ENCODE measurements around the gene ASF1A. TPM values are rescaled to one million over a fixed set of nuclear protein-coding genes. Genes with fewer than 3 reads are reported as not detected.

Gene ASF1A
- total RNA-seq, 1 experiment from 2014 or later, result 34.4 TPM

GRCh38 chr6:118908441-118908840 is 14.5 kb downstream of the ASF1A start:
- no peaks in the 10 kb centered on the region for H3K23me2 ChIP-seq (ENCODE audit: insufficient read length, low read depth, low read length, poor library complexity, severe bottlenecking)
- no peaks in the 10 kb centered on the region for H3K27me3 ChIP-seq (ENCODE audit: insufficient read depth, low read length)
- peaks cover 31 to 73% (median 71%) of the 10 kb centered on the region in 3 experiments for H3K36me3 Mint-ChIP-seq (ENCODE audit: insufficient read depth in 1 of 3, low read depth in 3 of 3)
- H2BK20ac ChIP-seq (ENCODE audit: low read depth, low read length, poor library complexity, severe bottlenecking), result no peak overlapping the region
- H3K4me1 Mint-ChIP-seq, result peaks cover 0 to under 1% of the 10 kb centered on the region in 2 experiments; a peak in 2 of 4 replicates
- no peak overlapping the region for H3K4me3 Mint-ChIP-seq
- no peak overlapping the region for H3K14ac ChIP-seq (ENCODE audit: insufficient read depth, low read length)
- no peaks in the 10 kb centered on the region for H3K4me1 ChIP-seq (ENCODE audit: insufficient read depth, low read length)
- H4K20me1 ChIP-seq (ENCODE audit: control insufficient read depth, insufficient read depth, insufficient read length), result no peaks in the 10 kb centered on the region
- H4K91ac ChIP-seq (ENCODE audit: insufficient read length, low read depth, low read length), result no peak overlapping the region
- no peak overlapping the region for H2BK5ac ChIP-seq (ENCODE audit: insufficient read length, low read length)
- no peak overlapping the region for H3K4ac ChIP-seq (ENCODE audit: low read depth, low read length)
- H2AFZ ChIP-seq (ENCODE audit: low read length), result no peak overlapping the region
- H3K4me2 ChIP-seq (ENCODE audit: insufficient read depth, insufficient read length, low read length), result no peak overlapping the region
- H4K8ac ChIP-seq (replicated peaks; ENCODE audit: insufficient read length, low read depth, low read length), result no peak overlapping the region
- H3K27me3 Mint-ChIP-seq (ENCODE audit: low read depth), result no peaks in the 10 kb centered on the region
- no peak for DNase-seq
- 0 out of 2 replicates have a peak, but pooled peaks cover 1% of the 10 kb centered on the region for H3K79me2 ChIP-seq (ENCODE audit: insufficient read depth, low read length)
- no peak overlapping the region for H3K27ac Mint-ChIP-seq
- no peak overlapping the region for H3K56ac ChIP-seq (ENCODE audit: insufficient read length, low read depth, low read length)
- no peak for TF ChIP-seq CTCF (conservative IDR thresholded peaks at IDR 0.05)
- H2BK120ac ChIP-seq (ENCODE audit: low read depth, low read length, poor library complexity, severe bottlenecking), result no peak overlapping the region
- H3K27ac ChIP-seq (ENCODE audit: insufficient read length, low read depth, low read length), result no peak overlapping the region
- H3K9me3 Mint-ChIP-seq, result no peaks in the 10 kb centered on the region
- H3K18ac ChIP-seq (ENCODE audit: insufficient read length, low read depth, low read length), result no peak overlapping the region
- no peak overlapping the region for H2BK15ac ChIP-seq (ENCODE audit: low read depth, low read length)
- no peak overlapping the region for H2AK5ac ChIP-seq (ENCODE audit: insufficient read length, low read length)
- H3T11ph ChIP-seq (ENCODE audit: low read length), result no peak overlapping the region
- no CpG with 5 or more reads among the region's 1 CpG for WGBS (ENCODE audit: extremely low coverage, insufficient read length, low lambda C conversion rate)
- no peak overlapping the region for H4K5ac ChIP-seq (ENCODE audit: insufficient read length, low read depth, low read length)
- no peaks in the 10 kb centered on the region for H3K9me3 ChIP-seq (ENCODE audit: control insufficient read depth, low read depth, low read length)
- H3K9ac ChIP-seq (ENCODE audit: extremely low read depth, insufficient read length, low read length), result no peak overlapping the region
- H2BK12ac ChIP-seq (ENCODE audit: insufficient read length, low read depth, low read length), result no peak overlapping the region
- no peak overlapping the region for H3K23ac ChIP-seq (ENCODE audit: insufficient read length, low read depth, low read length)
- H3K79me1 ChIP-seq (ENCODE audit: insufficient read depth, low read depth, low read length, poor library complexity, severe bottlenecking), result no peaks in the 10 kb centered on the region
